SHP77 (cell line): Measurements from ENCODE around the gene GP9.
"Not testable (repeated sequence)": the region's sequence is repeated elsewhere in the genome, so short reads cannot be mapped to it uniquely, and the experiment has no call there.

Experiments used
- DNase-seq, 2 experiments: peaks; one replicate each; lab custom pipeline; 2025; lab: John Stamatoyannopoulos, UW

The GP9 gene

GRCh38 chr3:129070086-129070885 lies 9.7 kb downstream of the GP9 start:
- DNase-seq = no peak

GRCh38 chr3:129077222-129077621 lies 16.6 kb downstream of the GP9 start:
- DNase-seq = no peak

GRCh38 chr3:129078510-129078909 lies 17.9 kb downstream of the GP9 start:
- no peak for DNase-seq

- no peak for DNase-seq
Observed at GRCh38 chr3:129081503-129081902, 20.9 kb downstream of the GP9 start.

GRCh38 chr3:129082026-129082425 lies 21.4 kb downstream of the GP9 start:
- no peak for DNase-seq

- no peak for DNase-seq
Observed at GRCh38 chr3:129084501-129084900, 23.9 kb downstream of the GP9 start.

- DNase-seq = no peak
Observed at GRCh38 chr3:129085165-129085715, 24.7 kb downstream of the GP9 start.

GRCh38 chr3:129085818-129086217 lies 25.2 kb downstream of the GP9 start:
- DNase-seq = no peak

GRCh38 chr3:129087138-129087702 lies 26.6 kb downstream of the GP9 start:
- no peak for DNase-seq

GRCh38 chr3:129087904-129088303 lies 27.3 kb downstream of the GP9 start:
- peak in 1 of 2 experiments; percentile 40 for DNase-seq

- DNase-seq = not testable (repeated sequence)
Observed at GRCh38 chr3:129088312-129088711, 27.7 kb downstream of the GP9 start.

GRCh38 chr3:129095285-129095684 lies 34.7 kb downstream of the GP9 start:
- DNase-seq = no peak

- DNase-seq = no peak
Observed at GRCh38 chr3:129100274-129100673, 39.7 kb downstream of the GP9 start.

GRCh38 chr3:129101370-129102138 lies 41.0 kb downstream of the GP9 start:
- DNase-seq = no peak

GRCh38 chr3:129103296-129103695 lies 42.7 kb downstream of the GP9 start:
- DNase-seq = no peak

- DNase-seq = no peak
Observed at GRCh38 chr3:129104051-129104450, 43.5 kb downstream of the GP9 start.

- DNase-seq = no peak
Observed at GRCh38 chr3:129104498-129105079, 44.0 kb downstream of the GP9 start.

- DNase-seq = no peak
Observed at GRCh38 chr3:129105862-129106261, 45.3 kb downstream of the GP9 start.

- DNase-seq = peak; percentile 10 to 50
Observed at GRCh38 chr3:129106320-129106719, 45.7 kb downstream of the GP9 start.

GRCh38 chr3:129106866-129107565 lies 46.4 kb downstream of the GP9 start:
- peak; percentile 70 to 76 for DNase-seq

- DNase-seq = peak; percentile 64 to 81
Observed at GRCh38 chr3:129107793-129108192, 47.2 kb downstream of the GP9 start.
